ENCODE data around the gene AP5S1.

AP5S1 gene

GRCh38 chr20:3820048-3820900 is at the start of gene AP5S1:
Gene AP5S1, plus strand, starts transcription at chr20:3820547. Its CDS starts 1,571 bp downstream, at chr20:3822118.
- DNase-seq (ENCODE audit: low read depth), result peak; percentile 79
- H3K4me3 ChIP-seq (ENCODE audit: control insufficient read depth, low read depth, low read length), result peak within 1 kb of the TSS; percentile 72
- TF ChIP-seq CTCF (IDR thresholded peaks at IDR 0.05; ENCODE audit: control insufficient read depth, insufficient read depth, low read depth, low read length, missing control alignments), result peak; percentile 66

GRCh38 chr20:3771552-3772058 is 48.7 kb upstream of the AP5S1 start:
- TF ChIP-seq CTCF (IDR thresholded peaks at IDR 0.05; ENCODE audit: control insufficient read depth, insufficient read depth, low read depth, low read length, missing control alignments), result no peak
- H3K4me3 ChIP-seq (ENCODE audit: control insufficient read depth, low read depth, low read length), result no peak overlapping the region
- no peak for DNase-seq (ENCODE audit: low read depth)

- TF ChIP-seq CTCF (IDR thresholded peaks at IDR 0.05; ENCODE audit: control insufficient read depth, insufficient read depth, low read depth, low read length, missing control alignments), result no peak
- no peak for DNase-seq (ENCODE audit: low read depth)
These were observed 44.8 kb upstream of the AP5S1 start for GRCh38 chr20:3775457-3776108.

GRCh38 chr20:3777381-3777715 is 43.0 kb upstream of the AP5S1 start:
- TF ChIP-seq CTCF (IDR thresholded peaks at IDR 0.05; ENCODE audit: control insufficient read depth, insufficient read depth, low read depth, low read length, missing control alignments), result no peak
- peak overlapping the region; percentile 60 for H3K4me3 ChIP-seq (ENCODE audit: control insufficient read depth, low read depth, low read length)
- no peak for DNase-seq (ENCODE audit: low read depth)

More at GRCh38 chr20:3775457-3776108, 44.8 kb upstream of the AP5S1 start:
- no peak overlapping the region for H3K4me3 ChIP-seq (ENCODE audit: control insufficient read depth, low read depth, low read length)

GRCh38 chr20:3777716-3778629 is 42.4 kb upstream of the AP5S1 start:
- peak overlapping the region; percentile 60 for H3K4me3 ChIP-seq (ENCODE audit: control insufficient read depth, low read depth, low read length)
- no peak for DNase-seq (ENCODE audit: low read depth)

More at GRCh38 chr20:3777716-3778629, 42.4 kb upstream of the AP5S1 start:
- no peak for TF ChIP-seq CTCF (IDR thresholded peaks at IDR 0.05; ENCODE audit: control insufficient read depth, insufficient read depth, low read depth, low read length, missing control alignments)

Data from AG09309 (cell line).